ENCODE results near the gene HDGFL2. TPM values are rescaled to one million over a fixed set of nuclear protein-coding genes. Genes with fewer than 3 reads are reported as not detected.
"Not testable (repeated sequence)": the region's sequence is repeated elsewhere in the genome, so short reads cannot be mapped to it uniquely, and the experiment has no call there.

HDGFL2 gene
- polyA plus RNA-seq, 6 donors from 2014 or later: 0.91 to 22.7 (median 11.5) TPM

DNA sequence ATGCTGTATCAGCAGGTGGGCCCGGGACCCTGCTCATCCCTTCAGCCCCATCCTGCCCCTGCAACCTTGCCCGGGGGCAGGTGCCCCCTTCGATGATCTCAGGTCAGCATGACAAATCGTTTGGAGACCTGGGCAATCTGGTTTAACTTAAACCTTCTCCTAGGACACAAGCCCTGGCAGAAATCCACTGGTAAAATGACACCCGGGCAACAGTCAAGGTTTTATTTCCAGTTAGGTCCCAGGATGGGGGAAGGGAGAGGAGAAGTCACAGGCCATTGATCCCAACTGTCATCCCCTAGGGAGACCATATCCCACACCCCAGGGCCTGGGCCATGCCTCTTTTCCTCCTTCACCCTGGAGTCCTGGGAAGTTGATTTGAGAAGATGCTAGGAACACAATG lies 64.7 kb downstream of the HDGFL2 start:
- peaks cover 11 to 15% (median 12%) of the 10 kb centered on the region in 3 donors for H3K4me1 Mint-ChIP-seq
- H3K27me3 Mint-ChIP-seq: peaks cover 12 to 44% (median 27%) of the 10 kb centered on the region in 3 donors
- DNase-seq (no peak), ATAC-seq (ENCODE audit: low read depth in 2 of 2) (no peak)
- H3K9me3 Mint-ChIP-seq: peaks cover 0 to 6% (median 0%) of the 10 kb centered on the region in 7 donors
- H3K36me3 Mint-ChIP-seq: no peaks in the 10 kb centered on the region
- H3K4me3 Mint-ChIP-seq: no peak overlapping the region
- no peak overlapping the region for H3K27ac Mint-ChIP-seq

DNA sequence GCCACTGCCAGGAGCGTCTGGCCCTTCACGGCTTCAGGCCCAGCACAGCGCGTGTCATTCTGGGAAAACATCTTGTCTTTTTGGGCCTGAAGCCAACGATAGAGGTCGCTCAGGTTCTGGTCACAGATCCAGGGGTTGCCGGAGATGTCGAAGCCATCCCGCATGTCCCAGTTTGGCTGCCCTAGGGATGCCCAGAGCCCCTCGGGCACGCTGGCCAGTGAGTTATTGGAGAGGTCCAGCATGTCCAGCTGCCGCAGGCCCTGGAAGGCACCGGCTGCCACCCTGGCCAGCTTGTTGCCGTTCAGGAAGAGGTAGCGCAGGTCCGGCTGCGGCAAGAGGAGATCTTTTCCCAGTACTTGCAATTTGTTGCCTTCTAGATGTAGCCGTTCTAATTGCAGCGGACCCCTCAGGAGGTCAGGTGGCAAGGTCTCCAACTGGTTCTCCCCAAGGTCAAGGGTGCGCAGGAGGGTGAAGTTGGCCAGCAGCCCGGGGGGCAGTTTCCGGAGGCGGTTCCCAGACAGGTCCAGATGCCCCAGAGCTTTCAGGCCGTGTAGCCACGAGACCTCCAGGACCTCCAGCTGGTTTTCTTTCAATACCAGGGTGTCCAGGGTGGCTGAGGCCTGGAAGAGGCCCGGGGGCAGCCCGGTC lies 66.0 kb downstream of the HDGFL2 start:
- no peak overlapping the region for H3K4me3 Mint-ChIP-seq
- peaks cover 12 to 42% (median 27%) of the 10 kb centered on the region in 3 donors for H3K27me3 Mint-ChIP-seq
- DNase-seq: no peak
- no peak overlapping the region for H3K27ac Mint-ChIP-seq
- H3K4me1 Mint-ChIP-seq: peaks cover 11 to 15% (median 12%) of the 10 kb centered on the region in 3 donors
- no peaks in the 10 kb centered on the region for H3K36me3 Mint-ChIP-seq
- H3K9me3 Mint-ChIP-seq: peaks cover 0 to 6% (median 0%) of the 10 kb centered on the region in 7 donors
- ATAC-seq (ENCODE audit: low read depth in 2 of 2): no peak

DNA sequence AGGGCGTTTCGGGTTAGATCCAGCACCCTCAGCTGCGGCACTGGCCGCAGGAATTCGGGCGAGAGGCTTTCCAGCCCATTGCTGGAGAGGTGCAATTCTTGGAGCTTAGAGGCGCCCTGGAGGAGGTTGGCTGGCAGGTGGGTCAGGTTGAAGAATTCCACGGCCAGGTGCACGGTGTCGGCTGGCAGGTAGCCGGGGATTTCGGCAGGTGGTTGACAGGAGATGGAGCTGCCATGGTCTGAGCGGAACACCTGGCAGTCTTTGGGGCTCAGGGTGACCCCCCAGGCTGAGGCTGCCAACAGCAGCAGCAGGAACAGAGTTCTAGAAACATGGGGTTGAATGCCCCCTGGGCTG lies 66.5 kb downstream of the HDGFL2 start:
- ATAC-seq (ENCODE audit: low read depth in 2 of 2): no peak
- peaks cover 9 to 37% (median 27%) of the 10 kb centered on the region in 3 donors for H3K27me3 Mint-ChIP-seq
- H3K36me3 Mint-ChIP-seq: no peaks in the 10 kb centered on the region
- DNase-seq: no peak
- no peak overlapping the region for H3K4me3 Mint-ChIP-seq
- peaks cover 0 to 6% (median 0%) of the 10 kb centered on the region in 7 donors for H3K9me3 Mint-ChIP-seq
- H3K4me1 Mint-ChIP-seq: peaks cover 11 to 15% (median 12%) of the 10 kb centered on the region in 3 donors
- H3K27ac Mint-ChIP-seq: no peak overlapping the region

DNA sequence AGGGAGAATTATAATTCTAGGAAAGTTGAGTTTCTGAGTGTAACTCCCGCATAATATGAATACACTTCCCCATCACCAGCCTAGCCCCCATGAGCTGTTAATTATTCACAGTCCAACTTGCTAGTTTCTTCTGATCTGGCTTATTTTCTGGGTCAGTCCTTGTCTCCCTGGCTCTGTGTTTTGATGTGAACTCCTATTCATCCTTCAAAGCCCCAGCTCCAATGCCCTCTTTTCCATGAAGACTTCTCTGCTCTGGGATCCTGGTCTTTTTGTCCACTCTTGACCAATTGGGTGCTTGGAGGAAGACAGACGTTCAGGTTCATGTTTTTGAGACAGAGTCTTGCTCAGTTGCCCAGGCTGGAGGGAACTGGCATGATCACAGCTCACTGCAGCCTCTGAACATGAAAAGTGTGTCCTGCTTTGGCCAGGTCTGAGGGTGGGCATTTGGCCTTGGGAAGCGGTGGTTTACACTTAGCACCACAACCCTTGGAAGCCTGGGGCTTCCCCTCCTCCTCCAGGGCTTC lies 67.1 kb downstream of the HDGFL2 start:
- Mint-ChIP-seq H3K4me3 (no peak overlapping the region), H3K27me3 (peaks cover 7 to 31% (median 27%) of the 10 kb centered on the region in 3 donors), H3K9me3 (peaks cover 0 to 6% (median 0%) of the 10 kb centered on the region in 7 donors), H3K36me3 (no peaks in the 10 kb centered on the region), H3K4me1 (peaks cover 11 to 15% (median 12%) of the 10 kb centered on the region in 3 donors), H3K27ac (no peak overlapping the region)
- ATAC-seq (ENCODE audit: low read depth in 2 of 2): no peak
- DNase-seq: no peak

DNA sequence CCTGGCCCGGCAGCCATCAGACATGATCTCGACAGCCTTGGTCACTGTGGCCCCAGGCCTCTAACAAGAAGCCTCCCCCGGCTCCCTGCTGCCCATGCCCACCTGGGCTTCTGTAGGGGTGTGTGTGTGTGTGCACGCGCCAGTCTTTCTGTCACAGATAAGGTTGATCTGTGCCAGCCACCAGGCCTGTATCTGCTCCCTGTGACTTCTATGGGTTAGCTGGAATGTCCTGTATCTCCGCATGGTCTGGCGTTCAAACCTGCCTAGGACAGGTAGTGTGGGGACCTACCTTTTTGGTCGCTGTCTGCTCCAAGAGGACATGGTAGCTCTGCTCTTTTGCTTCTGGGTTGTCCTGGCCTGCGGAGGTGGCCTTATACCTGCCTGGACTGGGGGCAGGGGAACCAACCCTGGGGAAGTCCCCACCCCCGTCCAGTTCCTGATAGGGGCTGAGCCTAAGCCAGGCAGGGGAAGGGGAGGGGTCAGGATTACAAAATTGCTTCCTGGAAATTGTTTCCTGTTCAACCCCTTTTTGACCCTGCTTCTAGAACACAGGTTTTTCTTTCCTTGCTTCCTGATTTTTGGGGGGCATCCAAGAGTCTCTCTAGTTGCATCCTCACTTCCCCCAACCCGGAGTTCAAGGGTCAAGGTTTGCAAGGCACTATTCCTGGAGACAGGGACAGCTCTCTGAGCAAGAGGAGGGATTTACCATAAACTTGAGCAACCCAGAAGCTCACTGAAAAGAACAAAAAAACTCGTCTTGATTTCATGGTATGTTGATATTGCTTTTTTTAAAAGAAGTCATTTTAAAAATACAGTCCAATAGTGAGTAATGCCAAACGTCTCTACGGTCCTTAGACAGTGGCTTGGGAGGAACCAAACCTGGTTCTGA lies 67.8 kb downstream of the HDGFL2 start, which contains the start of gene LRG1:
TSS of gene LRG1 (minus strand) at position 344 of the 889 bp plus-strand sequence. CDS start at position 321, 23 bp downstream.
- peak; percentile 35 to 36 for ATAC-seq (ENCODE audit: low read depth in 2 of 2)

DNA sequence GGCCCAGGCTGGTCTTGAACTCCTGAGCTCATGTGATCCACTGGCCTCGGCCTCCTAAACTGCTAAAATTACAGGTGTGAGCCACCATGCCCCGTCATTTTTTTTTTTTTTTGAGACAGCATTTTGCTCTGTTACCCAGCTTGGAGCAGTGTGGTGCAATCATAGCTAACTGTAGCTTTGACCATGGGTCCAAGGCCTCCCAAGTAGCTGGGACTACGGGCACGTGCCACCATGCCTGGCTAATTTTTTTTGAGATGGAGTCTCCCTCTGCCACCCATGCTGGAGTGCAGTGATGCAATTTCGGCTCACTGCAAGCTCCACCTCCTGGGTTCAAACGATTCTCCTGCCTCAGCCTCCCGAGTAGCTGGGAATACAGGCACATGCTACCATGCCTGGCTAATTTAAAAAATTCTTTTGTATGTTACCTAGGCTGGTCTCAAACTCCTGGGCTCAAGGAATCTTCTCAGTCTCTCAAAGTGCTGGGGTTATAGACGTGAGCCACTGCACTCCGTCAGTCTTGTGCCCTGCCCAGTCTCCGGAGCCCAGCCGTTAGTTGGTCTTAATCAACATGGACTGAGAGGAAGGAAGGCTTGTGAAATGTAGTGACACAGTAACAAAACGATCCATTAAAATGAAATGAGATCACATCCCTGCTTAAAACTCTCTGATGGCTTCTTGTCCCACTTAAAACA lies 69.2 kb downstream of the HDGFL2 start:
- H3K4me1 Mint-ChIP-seq: peaks cover 5 to 6% (median 6%) of the 10 kb centered on the region in 3 donors
- DNase-seq (no peak), ATAC-seq (ENCODE audit: low read depth in 2 of 2) (no peak)
- H3K27me3 Mint-ChIP-seq: peaks cover 3 to 18% (median 18%) of the 10 kb centered on the region in 3 donors
- H3K4me3 Mint-ChIP-seq: peak overlapping the region in 1 of 8 donors; percentile 23
- no peaks in the 10 kb centered on the region for H3K36me3 Mint-ChIP-seq
- H3K9me3 Mint-ChIP-seq: peaks cover 0 to 6% (median 0%) of the 10 kb centered on the region in 7 donors
- H3K27ac Mint-ChIP-seq: no peak overlapping the region

More for the DNA sequence above, 67.8 kb downstream of the HDGFL2 start, which contains the start of gene LRG1:
- Mint-ChIP-seq H3K4me1 (peaks cover 11 to 15% (median 12%) of the 10 kb centered on the region in 3 donors), H3K36me3 (no peaks in the 10 kb centered on the region), H3K27ac (peak within 1 kb of the TSS in 2 of 6 donors; percentile 38 to 61), H3K27me3 (peaks cover 7 to 27% (median 27%) of the 10 kb centered on the region in 3 donors), H3K4me3 (peak within 1 kb of the TSS in 5 of 8 donors; percentile 3 to 64 (median 50)), H3K9me3 (peaks cover 0 to 6% (median 0%) of the 10 kb centered on the region in 7 donors)
- no peak for DNase-seq

DNA sequence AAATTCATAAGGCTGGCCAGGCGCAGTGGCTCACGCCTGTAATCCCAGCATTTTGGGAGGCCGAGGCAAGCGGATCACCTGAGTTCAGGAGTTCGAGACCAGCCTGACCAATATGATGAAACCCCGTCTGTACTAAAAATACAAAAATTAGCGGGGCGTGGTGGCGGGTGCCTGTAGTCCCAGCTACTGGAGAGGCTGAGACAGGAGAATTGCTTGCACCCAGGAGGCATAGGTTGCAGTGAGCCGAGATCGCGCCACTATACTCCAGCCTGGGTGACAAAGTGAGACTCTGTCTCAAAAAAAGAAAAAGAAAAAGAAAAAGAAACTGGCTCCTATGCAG lies 69.7 kb downstream of the HDGFL2 start:
- DNase-seq; H3K36me3 Mint-ChIP-seq; H3K4me1 Mint-ChIP-seq; H3K27ac Mint-ChIP-seq; H3K9me3 Mint-ChIP-seq; H3K4me3 Mint-ChIP-seq; ATAC-seq (ENCODE audit: low read depth in 2 of 2): not testable (repeated sequence)
- H3K27me3 Mint-ChIP-seq: peaks cover 3 to 18% (median 18%) of the 10 kb centered on the region in 3 donors

DNA sequence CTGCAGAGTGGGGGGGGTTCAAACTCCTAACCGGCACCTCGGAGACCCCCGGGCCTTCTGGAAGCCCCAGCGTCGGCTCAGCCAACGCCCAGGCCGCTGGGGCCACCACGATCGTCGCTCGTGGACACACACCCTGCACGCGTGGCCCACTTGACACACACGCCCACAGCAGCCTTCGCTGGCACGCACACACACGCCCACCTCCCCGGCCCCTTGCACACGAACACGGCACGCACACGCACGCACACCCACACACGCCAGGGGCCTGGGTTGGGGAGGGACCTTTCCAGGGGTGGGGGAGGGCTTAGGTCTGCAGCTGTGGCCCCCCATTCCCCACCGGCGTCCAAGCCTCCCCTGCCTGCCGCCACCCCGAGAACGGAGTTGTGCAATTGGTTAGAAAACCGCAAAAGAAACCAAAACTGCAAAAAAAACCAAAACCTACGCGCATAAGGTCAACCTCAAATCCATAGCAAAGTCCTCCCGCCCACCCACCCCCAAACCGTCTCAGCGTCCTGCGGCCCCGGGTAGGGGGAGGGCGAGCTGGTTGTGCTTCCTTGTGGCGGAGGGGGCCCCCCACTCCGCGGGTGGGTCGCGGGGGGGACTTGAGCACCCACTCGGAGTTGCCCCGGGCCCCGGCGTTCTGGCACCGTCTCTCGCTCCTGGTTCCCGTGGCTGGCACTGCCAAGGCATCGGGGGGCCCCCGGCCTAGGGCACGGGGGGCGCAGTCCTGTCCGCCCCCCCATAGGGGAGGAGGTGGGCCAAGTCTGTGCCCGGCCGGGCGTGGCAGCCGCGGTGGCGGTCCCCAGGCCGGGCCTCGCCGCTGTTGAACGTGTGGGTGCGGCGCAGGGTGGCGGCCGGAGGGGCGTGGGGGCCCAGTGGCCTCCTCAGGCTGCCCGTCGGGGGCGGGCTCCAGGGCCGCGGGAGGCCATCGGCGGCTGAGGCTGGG lies 71.1 kb downstream of the HDGFL2 start:
- Mint-ChIP-seq H3K27ac (no peak overlapping the region), H3K4me3 (peak overlapping the region in 1 of 8 donors; percentile 56), H3K4me1 (peaks cover 5 to 6% (median 6%) of the 10 kb centered on the region in 3 donors), H3K36me3 (no peaks in the 10 kb centered on the region), H3K27me3 (peaks cover 3 to 18% (median 12%) of the 10 kb centered on the region in 3 donors), H3K9me3 (peaks cover 0 to 6% (median 0%) of the 10 kb centered on the region in 7 donors)
- ATAC-seq (ENCODE audit: low read depth in 2 of 2): no peak
- no peak for DNase-seq

DNA sequence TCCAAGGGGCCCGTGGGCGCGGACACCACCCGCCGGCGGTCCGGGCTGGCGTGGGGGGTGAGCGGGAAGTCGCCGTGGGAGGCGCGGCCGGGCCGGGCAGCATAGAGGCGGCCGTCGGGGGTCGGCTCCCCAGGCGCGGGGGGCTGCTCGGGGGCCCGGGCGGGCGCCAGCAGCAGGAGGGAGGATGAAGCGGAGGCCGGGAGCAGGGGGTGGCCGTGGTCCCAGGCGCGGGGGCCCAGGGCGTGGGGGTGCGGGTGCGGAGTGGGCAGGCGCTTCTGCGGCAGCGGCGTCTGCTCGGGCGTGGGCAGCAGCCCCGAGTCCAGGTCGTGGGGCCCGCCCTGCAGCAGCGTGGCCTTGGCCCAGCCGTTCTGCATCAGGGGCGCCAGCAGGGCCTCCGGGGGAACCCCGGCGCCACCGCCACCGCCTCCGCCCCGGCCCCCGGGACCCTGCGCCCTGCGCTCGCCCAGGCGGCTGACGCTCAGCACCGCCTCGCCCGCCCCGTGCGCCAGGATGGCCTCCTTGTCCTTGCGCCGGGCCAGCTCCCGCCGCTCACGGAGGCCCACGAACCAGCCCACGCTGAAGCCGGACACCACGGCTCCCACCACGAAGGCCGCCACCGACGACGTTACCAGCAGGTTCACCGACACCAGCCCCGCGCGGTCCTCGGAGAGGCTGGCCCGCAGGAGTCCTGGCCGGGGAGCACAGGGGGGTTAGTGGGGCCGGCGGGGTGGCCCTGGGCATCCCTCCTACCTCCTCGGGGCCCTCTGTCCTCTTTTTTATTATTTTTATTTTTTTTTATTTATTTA lies 71.9 kb downstream of the HDGFL2 start:
- Mint-ChIP-seq H3K9me3 (peaks cover 0 to 5% (median 0%) of the 10 kb centered on the region in 7 donors), H3K4me1 (peaks cover 5 to 6% (median 6%) of the 10 kb centered on the region in 3 donors), H3K36me3 (no peaks in the 10 kb centered on the region), H3K27me3 (peaks cover 1 to 14% (median 6%) of the 10 kb centered on the region in 3 donors), H3K4me3 (no peak overlapping the region), H3K27ac (no peak overlapping the region)
- ATAC-seq (ENCODE audit: low read depth in 2 of 2) (no peak), DNase-seq (no peak)

DNA sequence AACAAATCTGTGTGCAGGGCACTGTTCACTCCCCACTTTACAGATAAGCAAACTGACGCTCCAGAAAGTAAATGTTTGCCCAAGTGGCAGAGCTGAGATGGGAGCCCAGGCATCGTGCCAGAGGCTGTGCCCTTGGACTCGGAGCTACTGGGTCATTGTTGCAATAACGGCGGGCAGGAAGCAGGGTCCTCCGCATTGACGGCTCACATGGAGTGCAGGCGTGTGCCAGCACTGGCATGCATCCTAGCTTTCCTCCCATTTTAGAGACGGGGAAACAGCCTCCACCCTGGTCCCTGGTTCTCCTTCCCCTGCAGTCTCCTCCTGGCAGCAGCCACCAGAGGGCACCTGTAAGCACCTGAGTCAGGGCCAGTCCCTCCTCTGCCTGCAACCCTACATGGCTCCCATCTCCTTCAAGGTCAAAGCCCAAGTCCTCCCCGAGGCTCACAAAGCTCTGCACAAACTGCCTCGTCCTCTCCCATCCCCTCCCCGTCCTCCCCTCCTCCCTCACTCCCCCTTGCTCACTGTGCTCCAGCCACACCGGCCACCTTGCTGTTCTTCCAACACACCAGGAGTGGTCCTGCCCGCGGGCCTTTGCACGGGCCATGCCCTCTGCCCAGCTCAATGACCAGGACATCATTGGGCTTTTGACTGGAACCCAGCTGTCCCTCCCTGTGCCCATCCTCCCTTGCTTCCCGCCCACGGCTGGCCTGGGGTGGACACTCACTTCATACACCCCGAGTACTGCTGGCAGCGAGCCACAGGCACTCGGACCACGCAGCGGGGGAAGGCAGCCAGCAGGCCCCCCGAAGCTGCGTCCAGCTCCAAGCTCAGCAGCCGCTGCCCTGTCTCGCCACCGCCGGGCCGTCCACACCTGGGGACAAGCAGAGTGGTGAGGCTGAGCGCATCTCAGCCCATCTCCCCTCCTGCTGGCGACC lies 75.5 kb downstream of the HDGFL2 start:
- H3K27me3 Mint-ChIP-seq: peaks cover 0 to 16% (median 8%) of the 10 kb centered on the region in 3 donors
- peaks cover 0 to 7% (median 0%) of the 10 kb centered on the region in 3 donors for H3K4me1 Mint-ChIP-seq
- H3K4me3 Mint-ChIP-seq: no peak overlapping the region
- DNase-seq (no peak), ATAC-seq (ENCODE audit: low read depth in 2 of 2) (no peak)
- H3K9me3 Mint-ChIP-seq: peaks cover 0 to 3% (median 0%) of the 10 kb centered on the region in 7 donors
- H3K27ac Mint-ChIP-seq: peak overlapping the region in 1 of 6 donors; percentile 24
- H3K36me3 Mint-ChIP-seq: no peaks in the 10 kb centered on the region

DNA sequence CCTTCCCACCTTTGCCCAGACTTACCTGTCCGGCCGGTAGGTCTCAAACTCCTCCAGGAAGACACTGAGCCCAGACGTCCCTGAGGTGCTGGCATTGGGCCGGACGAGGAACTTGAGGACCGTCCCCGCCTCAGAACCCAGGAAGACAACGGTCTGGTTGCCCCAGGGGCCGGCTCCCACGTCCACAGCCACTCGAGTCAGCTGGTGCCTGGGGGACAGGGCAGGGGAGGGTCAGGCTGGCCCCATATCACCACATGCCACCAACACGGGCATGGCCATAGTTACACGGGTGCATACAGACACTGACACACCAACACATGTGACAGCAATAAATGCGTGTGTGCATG lies 76.1 kb downstream of the HDGFL2 start:
- peak overlapping the region in 1 of 6 donors; percentile 24 for H3K27ac Mint-ChIP-seq
- peaks cover 0 to 22% (median 14%) of the 10 kb centered on the region in 3 donors for H3K27me3 Mint-ChIP-seq
- ATAC-seq (ENCODE audit: low read depth in 2 of 2) (no peak), DNase-seq (no peak)
- no peaks in the 10 kb centered on the region for H3K36me3 Mint-ChIP-seq
- H3K4me3 Mint-ChIP-seq: no peak overlapping the region
- H3K9me3 Mint-ChIP-seq: peaks cover 0 to 6% (median 0%) of the 10 kb centered on the region in 7 donors
- peaks cover 0 to 7% (median 0%) of the 10 kb centered on the region in 3 donors for H3K4me1 Mint-ChIP-seq

All from naive B cell (primary cell).